IPS-NIHi7 (cell line): ENCODE measurements around the gene CCDC85B.
"Not testable (repeated sequence)": the region's sequence is repeated elsewhere in the genome, so short reads cannot be mapped to it uniquely, and the experiment has no call there.

ENCODE experiments used
- DNase-seq: peaks from one replicate; pipeline ENCODE4 v3.0.0; 2012; ENCODE audit warnings: mixed read lengths; ENCODE audit errors: extremely low spot score

The CCDC85B gene

GRCh38 chr11:65890324-65891218, at the start of gene CCDC85B:
TSS of gene CCDC85B (plus strand) at chr11:65890673. CDS start at chr11:65890784, 111 bp downstream.
- DNase-seq = peak; percentile 89

- no peak for DNase-seq
These were observed 48.3 kb upstream of the CCDC85B start for GRCh38 chr11:65842144-65842543.

- no peak for DNase-seq
These were observed 46.7 kb upstream of the CCDC85B start for GRCh38 chr11:65843811-65844210.

DNA sequence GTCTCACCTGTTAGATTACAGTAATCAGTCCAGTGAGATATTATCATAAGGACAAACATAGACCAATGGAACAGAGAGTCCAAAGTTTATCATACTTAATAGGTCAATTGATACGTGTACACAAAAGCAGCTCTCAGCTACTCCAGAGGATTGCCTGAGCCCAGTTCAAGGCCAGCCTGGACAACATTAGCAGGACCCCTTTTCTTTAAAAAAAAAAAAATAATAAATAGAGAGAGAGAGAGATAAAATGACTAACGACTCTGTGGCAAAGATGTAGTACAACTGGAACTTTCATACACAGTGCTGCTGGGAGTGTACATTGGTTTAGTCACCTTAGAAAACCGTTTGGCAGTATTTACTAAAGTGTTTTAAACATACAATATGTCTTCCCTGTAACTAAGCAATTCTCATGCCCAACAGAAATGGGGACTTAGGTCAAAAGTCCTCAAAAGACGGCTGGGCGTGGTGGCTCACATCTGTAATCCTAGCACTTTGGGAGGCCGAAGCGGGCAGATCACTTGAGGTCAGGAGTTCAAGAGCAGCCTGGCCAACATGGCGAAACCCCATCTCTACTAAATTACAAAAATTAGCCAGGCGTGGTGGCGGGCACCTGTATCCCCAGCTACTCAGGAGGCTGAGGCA, 46.1 kb upstream of the CCDC85B start:
- DNase-seq = no peak

GRCh38 chr11:65847746-65848145, 42.7 kb upstream of the CCDC85B start:
- no peak for DNase-seq

- not testable (repeated sequence) for DNase-seq
These were observed 41.8 kb upstream of the CCDC85B start for GRCh38 chr11:65848693-65849092.

DNA sequence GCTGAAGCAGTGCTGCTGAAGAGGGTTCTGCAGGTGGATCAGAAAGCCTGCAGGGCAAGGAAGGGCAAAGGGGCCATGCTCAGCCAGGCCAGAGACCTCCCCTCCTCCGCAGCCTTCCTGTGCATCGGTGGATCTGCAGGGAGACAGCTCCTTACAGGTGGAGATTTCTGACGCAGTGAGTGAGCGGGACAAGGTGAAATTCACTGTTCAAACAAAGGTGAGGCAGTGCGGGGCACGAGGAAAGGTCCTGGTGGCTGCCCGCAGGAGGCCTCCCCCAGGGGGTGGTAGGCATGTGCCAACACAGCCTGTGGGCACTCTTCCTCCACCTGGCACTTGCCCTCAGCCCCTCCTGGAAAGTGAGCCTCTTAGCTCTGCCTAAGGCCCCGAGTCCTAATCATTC, 41.1 kb upstream of the CCDC85B start:
- no peak for DNase-seq

- no peak for DNase-seq
These were observed 40.7 kb upstream of the CCDC85B start for GRCh38 chr11:65849771-65850216.

GRCh38 chr11:65850217-65851082, 40.0 kb upstream of the CCDC85B start:
- no peak for DNase-seq

DNA sequence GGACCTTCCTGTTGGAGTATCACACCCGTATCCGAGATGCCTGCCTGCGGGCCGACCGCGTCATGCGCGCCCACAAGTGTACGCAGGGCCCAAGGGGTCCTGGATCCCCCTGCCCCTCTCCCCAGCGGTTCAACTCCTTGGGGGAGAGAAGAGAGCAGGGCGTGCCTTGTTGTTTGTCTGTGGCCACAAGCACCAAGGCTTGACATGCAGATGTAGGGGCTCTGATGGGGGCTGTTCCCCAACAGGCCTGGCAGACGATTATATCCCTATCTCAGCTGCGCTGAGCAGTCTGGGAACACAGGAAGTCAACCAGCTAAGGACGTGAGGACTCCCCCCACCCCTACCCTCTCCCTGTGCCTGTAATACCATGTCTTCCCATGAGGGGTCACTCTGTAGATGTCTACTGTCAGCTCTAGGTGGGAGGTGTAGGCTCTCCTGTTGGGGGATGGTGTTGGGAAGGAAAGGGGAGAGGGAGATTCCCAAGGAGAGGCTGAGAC, 39.3 kb upstream of the CCDC85B start:
- peak; percentile 88 for DNase-seq

DNA sequence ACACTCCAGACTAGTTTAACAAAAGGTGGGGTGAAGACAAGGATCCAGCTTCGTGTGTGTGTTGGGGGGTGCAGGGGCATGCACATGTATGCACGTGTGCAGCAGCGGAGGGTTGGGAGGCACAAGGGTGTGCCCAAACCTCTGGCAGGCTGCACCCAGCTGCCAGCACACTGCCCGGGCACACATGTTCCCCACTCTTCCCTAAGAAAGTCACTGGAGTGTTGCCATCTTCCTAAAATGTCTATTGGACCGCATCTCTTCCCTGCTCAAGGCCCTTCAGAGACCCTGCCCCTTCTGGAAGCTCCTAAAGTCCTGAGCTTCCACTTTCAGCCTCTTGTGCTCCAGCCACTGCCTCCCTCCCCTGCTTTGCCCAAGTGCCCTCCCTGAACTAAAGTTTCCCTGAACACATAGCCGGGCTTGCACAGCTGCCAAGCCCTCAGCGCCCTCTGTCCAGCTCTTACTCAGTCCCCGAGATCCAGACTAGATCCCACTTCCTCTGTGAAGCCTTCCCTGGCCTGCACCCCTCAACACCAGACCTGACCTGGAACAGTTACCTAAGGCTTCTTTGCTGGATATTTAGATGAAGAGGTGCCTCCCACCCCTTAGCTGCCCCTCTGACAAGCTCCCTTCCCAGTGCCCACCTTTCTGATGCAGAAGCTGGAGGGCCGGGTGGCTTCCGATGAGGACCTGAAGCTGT, 38.5 kb upstream of the CCDC85B start:
- DNase-seq = no peak

DNA sequence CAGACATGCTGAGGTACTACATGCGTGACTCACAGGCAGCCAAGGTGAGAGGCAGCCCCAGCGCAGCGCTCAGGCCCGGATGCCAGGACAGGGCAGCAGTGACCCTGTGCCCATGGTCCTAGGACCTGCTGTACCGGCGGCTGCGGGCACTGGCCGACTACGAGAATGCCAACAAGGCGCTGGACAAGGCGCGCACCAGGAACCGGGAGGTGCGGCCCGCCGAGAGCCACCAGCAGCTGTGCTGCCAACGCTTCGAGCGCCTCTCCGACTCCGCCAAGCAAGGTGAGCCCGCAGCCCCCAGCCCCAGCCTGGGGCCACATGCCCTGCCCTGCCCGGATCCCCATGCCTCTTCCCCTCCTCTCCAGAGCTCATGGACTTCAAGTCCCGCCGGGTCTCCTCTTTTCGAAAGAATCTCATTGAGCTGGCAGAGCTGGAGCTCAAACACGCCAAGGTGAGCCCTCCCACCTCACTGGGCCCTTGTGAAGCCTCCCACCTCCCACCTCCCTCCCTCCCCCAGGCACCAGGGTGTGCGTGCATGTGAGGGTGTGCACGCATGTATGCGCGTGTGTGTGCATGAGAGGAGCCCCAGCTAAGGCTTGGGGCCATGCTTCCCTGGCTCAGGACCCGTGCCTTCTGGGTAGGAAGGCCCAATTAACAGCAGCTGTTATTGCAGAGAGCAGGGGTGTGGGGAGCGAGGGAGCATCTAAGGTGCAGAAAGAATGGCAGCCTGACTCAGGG, 37.8 kb upstream of the CCDC85B start:
- no peak for DNase-seq

DNA sequence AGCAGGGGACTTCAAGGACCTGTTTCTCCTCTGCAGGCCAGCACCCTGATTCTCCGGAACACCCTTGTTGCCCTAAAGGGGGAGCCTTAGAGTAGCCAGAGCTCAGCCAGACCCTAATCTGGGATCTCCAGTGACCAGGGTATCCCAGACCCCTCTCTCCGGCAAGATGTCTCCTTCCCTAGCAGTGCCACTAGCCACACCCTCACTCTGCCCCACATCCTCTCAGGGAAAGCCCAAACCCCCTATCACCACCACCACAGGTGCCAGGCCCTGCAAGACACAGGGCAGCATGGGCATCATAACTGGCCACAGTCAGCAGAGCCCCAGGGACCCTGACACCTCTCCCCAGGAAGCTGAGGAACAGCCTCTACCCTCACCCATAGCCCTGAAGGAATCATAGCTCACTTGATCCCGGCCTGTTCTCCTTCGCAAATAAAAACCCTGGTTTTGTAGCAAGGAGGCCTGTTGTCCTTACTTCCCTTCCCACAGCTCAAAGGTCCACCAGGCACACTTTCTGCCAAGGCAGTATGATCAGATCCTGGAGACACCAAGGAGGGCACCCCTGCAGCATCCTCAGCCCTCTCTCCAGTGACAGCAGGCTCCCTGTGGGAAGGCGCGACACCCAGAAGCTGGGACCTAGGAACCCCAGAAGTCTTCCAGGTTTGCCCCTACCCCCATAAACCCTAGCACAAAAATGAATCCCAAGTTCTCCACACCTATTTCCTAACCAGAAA, 37.1 kb upstream of the CCDC85B start:
- no peak for DNase-seq

DNA sequence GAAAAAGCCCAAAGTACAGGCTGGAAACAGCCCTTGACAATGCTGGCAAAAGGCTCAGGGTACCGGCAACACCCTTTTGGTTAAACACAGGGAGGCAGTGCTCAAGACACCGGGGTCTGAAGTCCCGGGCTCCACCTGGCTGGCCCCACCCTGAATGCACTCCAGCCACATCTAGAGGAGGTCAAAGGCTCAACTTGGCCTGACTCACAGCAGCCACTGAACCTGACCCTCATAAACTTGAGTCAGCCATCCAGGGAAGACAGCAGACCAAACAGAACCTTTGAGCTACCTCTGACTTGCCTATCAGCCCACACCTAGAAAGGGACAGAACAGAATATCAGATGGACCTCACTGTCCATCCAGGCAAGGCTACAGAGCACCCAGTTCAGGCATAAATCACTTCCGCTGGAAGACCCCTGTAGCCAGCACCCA, 36.3 kb upstream of the CCDC85B start:
- no peak for DNase-seq

DNA sequence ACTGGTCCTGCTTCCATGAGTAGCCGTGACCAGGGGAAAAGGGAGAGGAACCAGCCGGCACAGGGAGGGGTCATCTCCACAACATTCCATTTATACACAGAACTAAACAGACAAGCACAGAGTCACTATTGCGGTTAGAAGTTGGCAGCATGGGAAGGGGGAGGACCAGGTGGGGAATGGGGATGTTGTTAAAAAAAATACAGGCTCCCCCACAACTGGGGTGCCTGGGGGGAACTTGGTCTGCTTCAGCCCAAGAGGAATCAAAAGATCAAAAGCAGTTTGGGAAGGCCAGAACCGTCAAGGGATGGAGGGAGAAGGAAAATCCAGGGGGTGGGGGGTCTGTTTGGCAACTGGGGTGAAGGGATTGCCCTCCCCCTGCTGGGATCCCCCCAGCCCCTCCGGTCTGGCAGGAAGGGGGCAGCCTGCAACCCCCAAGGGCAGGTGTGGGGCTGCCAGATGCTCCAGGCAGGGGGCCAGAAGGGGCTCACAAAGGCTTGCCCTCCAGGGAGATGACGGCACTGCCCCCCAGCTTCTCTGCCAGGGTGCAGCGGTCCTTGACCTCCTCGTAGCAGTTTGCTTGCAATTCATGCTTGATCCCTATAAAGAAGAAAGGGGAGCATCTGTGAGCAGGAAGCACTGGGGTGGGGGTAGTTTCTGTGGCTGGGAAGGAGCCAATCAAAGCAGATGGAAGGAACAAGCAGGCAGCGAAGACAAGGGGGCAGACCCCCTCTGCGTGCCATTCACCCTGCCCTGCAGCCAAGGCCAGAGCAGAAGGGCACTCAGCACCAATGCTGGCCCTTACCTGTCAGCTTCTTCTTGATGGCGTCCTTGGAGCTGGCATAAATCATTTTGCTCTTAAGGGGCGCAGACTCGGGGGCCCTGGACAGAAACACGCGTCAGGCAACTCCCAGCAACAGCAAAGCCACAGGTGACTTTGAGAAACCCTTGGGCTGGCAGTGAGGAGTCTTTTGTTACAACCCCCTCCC, 35.3 kb upstream of the CCDC85B start:
- DNase-seq = no peak

DNA sequence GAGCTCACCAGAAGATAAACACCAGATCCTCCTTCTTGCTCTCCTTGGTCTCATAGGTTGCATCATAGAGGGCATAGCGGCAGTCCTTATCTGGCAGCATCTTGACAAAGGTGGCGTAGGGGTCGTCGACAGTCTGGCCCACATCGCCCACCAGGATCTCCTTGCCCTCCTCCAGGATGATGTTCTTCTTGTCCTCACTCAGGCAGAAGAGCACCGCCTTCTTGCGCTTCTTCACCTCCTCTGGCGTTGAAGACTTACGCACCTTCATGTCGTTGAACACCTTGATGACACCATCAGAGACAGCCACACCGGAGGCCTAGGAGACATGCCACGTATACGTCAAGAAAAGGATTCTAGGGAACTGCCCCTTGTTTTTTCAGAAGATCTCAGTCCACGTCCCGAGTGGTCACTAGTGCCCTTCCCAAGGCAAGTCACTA, 34.5 kb upstream of the CCDC85B start:
- no peak for DNase-seq

GRCh38 chr11:65856689-65857499, 33.6 kb upstream of the CCDC85B start:
- DNase-seq = peak; percentile 56

DNA sequence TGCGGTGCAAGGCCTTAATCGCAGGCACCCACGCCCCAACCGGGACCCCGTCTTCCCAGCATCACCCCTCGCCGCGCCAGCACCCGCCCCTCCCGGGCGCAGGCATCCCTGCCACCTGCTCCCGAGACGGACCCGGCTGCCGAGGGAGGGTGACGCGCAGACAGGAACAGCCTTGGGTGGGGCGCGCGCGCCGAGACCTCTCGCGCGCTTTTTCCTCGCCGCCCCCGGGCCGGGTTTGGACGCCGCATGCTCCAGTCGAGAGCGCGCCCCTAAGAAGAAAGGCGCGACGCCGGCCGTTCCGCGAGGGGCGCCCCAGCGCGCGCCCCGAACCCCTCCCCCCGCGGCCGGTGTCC, 33.0 kb upstream of the CCDC85B start:
- peak; percentile 9 for DNase-seq
